NCI-H748 (cell line): ENCODE measurements around the gene RABL6.
"Not testable (repeated sequence)": the region's sequence is repeated elsewhere in the genome, so short reads cannot be mapped to it uniquely, and the experiment has no call there.

Experiments used
- DNase-seq: peaks from one replicate; lab custom pipeline; 2025; ENCODE audit not compliant: unreplicated experiment; lab: John Stamatoyannopoulos, UW

Gene RABL6

DNA sequence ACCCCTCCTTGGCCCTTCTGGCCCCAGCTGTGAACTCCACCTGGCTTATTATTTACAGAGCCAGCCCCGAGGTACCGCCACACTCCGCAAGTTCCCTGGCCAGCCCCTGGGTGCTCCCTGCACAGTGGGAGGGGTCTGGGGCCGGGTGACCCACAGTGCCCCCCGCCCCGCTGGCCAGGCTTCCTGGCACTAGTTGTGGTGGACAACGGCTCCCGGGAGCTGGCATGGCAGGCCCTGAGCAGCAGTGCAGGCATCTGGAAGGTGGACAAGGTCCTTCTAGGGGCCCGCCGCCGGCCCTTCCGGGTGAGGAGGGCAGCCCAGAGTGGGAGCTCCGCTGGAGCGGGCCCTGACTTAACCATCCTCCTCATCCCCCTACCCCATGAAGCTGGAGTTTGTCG, 48.3 kb downstream of the RABL6 start:
- no peak for DNase-seq

DNA sequence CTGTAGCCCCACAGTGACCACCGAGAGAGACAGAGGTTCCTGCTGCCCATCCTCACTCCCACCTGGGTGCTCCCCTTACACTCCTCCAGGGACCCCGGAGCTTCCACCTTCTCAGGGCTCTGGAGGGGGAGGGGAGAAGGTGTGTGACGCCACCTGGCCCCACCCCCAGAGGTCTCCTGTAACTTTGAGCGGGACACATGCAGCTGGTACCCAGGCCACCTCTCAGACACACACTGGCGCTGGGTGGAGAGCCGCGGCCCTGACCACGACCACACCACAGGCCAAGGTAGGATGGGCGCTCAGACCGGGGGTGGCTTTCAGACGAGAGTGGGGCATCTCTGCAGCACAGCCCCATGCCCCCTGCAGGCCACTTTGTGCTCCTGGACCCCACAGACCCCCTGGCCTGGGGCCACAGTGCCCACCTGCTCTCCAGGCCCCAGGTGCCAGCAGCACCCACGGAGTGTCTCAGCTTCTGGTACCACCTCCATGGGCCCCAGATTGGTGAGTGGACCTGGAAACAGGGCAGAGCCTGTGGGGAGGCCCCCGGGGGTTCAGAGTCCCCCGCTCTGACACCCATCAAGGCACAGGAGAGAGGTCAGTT, 48.9 kb downstream of the RABL6 start:
- no peak for DNase-seq

DNA sequence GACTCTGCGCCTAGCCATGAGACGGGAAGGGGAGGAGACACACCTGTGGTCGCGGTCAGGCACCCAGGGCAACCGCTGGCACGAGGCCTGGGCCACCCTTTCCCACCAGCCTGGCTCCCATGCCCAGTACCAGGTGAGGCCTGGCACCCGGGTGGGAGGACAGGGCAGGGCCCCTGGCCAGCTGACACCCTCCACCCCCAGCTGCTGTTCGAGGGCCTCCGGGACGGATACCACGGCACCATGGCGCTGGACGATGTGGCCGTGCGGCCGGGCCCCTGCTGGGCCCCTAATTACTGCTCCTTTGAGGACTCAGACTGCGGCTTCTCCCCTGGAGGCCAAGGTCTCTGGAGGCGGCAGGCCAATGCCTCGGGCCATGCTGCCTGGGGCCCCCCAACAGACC, 49.4 kb downstream of the RABL6 start:
- no peak for DNase-seq

DNA sequence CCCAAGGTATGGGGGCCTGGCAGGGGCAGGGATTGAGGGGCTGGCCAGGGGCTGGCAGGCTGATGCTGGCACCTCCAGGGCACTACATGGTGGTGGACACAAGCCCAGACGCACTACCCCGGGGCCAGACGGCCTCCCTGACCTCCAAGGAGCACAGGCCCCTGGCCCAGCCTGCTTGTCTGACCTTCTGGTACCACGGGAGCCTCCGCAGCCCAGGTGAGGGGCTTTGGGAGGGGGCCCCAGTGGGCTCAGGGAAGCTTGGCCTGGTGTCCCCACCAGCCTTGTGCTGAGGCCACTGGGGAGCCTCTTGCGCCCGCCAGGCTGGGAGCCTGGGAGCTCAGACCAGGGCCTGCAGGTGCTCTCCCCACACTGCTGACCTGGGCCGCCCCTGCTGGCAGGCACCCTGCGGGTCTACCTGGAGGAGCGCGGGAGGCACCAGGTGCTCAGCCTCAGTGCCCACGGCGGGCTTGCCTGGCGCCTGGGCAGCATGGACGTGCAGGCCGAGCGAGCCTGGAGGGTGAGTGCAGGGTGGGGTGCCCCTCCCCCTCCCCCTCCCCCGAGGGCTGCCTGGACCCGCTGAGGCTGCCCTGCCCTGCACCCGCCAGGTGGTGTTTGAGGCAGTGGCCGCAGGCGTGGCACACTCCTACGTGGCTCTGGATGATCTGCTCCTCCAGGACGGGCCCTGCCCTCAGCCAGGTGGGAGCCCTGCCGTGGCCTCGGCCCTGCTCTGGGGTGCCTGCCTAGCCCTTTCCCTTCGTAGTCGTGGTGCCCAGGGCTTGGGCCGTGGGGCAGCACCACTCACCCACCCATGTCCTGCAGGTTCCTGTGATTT, 50.0 kb downstream of the RABL6 start:
- no peak for DNase-seq

DNA sequence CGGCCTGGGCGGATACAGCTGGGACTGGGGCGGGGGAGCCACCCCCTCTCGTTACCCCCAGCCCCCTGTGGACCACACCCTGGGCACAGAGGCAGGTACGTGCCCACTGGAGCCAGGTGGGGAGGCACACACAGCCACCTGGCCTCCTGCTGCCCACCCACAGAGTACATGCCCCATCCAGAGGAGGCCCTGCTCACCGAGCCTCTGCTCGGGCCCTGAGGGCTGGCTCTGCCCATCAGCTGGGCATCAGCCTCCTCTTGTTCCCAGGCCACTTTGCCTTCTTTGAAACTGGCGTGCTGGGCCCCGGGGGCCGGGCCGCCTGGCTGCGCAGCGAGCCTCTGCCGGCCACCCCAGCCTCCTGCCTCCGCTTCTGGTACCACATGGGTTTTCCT, 50.7 kb downstream of the RABL6 start:
- no peak for DNase-seq

DNA sequence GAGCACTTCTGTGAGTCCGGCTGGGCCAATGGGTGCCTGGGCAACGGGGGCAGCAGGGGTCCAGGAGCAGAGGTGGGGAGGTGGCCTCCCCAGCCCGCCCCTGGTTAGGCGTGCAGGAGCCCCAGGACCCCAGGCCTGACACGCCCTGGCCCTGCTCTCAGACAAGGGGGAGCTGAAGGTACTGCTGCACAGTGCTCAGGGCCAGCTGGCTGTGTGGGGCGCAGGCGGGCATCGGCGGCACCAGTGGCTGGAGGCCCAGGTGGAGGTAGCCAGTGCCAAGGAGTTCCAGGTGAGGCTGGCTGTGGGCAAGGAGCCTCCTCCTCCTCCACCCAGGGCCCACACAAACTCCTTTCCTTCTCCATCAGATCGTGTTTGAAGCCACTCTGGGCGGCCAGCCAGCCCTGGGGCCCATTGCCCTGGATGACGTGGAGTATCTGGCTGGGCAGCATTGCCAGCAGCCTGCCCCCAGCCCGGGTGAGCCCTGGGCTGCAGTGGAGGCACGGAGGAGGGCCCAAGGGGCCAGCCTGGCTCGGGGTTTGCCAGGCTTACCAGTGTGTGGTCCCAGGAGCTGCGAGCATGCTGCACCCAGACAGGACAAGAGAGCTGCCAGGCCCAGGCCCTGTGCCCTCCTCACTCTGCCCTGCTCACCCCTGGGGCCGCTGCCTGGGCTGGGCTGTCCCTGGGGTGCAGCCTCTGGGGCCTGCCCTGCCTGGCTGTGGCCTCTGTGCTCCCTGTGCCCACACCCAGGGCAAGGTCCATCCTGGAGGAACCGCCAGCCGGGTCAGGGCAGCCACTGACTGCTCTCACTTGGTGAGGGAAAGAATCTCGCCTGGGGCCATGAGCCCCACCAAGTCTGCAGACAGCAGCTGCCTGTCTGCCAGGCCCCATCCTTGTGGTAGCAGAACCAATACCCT, 51.4 kb downstream of the RABL6 start:
- DNase-seq: no peak

DNA sequence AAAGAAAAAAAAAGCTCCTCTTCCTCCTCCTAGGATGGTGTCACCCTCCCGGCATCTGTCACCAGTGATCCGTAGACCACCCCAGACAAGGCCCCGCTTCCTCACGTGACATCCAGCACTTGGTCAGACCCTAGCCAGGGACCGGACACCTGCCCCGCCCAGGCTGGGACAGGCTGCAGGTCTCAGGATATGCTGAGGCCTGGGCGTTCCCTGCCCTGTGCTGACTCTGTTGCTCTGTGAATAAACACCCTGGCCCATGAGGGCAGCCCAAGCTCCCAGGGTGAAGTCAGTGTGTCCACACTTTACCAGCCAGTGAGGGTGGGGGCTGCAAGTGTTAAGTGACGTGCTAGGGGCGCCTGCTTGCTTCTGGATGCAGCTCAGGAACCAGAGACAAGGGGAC, 52.8 kb downstream of the RABL6 start:
- DNase-seq: no peak

DNA sequence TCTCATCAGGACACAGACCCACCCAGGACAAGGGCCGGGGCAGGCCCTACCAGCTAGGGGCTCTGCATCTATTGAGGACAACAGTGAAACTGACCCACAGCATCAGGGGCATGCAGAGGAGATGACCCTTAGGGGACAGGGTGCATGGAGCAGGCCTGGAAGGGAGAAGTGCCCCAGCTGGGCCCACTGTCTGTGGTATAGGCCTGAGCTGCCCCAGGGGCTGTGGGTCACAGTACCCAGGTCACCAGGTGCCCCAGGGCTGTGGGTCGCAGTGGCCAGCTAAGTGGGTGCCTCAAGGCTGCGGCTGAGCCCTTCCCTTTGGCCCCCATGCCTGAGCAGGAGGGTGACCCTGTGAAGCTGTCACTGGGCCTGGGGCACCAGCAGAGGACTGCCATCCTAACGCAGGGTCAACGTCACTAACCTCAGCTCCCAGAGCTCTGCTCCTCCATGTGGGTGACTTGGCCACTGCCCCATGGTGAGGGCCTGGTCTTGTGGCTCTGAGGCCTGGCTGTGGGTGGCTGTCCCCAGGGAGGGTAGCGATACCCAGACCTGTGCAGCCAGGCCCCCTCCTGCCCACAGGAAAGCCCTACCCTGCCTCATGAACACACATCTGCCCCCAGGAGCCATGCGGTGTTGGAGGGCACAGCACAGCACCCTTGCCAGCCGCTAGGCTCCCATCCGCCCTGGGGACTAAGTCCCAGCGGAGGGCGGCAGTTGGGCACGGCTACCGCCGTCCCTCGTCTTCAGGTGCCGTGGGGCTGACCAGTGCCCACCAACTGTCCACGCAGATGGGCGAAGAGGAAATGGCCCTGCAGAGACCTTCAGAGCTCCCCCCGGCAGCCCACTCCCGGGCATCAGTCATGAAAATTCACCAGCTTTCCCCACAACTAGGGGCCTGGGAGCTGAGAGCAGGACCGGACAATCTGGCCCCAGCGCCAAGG, 53.5 kb downstream of the RABL6 start:
- no peak for DNase-seq

DNA sequence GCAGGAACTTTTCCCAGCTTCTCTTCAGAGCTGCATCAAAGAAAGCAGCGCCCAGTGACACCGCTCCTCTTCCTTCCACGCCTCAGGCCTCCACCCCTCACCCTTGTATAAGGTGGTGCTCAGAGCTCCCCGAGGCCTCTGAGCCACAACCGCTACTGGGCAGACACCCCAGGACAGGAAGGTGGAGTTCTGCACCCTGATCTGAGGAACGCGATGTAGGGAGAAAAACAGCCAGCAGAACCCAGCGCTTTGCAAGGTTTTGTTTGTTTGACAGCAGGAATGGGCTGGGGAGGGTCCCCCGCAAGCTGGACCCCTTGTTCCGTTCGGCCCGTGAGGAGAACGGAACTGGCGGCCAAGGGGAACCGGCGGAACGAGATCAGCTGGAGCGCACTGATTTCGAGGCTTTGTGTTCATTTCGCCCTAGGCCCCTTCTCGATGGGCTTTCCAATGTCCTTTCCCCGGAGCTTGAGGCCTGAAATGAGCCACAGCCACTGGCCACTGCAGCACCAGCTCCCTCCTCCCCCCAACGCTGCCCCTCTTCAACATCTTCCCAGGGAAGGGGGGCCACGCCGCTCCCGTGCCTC, 54.2 kb downstream of the RABL6 start:
- no peak for DNase-seq

DNA sequence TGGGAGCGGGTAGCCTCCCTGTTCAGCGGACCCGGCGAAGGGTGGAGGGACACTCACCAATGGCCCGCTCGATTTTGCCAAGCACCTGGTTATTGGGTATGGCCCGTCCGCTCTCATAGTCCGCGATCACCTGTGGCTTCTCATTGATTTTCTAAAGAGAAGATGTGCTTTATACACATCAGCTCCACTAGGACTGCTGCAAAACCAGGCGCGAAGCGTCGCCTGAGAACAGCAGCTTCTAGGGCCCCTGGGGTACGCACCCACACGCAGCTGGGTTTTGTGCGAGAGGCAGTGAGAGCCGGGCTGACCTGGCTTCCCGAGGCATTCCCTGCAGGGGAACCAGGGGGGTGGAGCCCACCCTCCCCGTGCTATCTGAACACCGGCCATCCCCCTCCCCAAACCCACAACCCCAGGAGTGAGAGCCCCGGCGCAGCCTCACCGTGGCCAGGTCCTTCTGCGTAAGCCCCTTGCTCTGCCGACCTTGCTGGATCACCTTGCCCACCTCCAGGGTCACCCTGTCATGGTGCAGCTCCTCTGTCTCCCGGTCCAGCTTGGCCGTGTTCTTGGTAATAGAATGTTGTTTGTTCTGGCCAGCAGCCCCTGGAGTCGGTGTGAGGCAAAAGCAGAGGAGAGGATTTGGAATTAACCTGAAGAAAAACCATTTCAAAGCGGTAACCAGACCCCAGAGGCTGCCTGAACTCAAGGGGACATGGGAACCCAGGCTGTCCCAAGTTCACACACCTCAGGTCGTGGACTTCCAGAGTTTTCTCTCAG, 55.3 kb downstream of the RABL6 start:
- no peak for DNase-seq

DNA sequence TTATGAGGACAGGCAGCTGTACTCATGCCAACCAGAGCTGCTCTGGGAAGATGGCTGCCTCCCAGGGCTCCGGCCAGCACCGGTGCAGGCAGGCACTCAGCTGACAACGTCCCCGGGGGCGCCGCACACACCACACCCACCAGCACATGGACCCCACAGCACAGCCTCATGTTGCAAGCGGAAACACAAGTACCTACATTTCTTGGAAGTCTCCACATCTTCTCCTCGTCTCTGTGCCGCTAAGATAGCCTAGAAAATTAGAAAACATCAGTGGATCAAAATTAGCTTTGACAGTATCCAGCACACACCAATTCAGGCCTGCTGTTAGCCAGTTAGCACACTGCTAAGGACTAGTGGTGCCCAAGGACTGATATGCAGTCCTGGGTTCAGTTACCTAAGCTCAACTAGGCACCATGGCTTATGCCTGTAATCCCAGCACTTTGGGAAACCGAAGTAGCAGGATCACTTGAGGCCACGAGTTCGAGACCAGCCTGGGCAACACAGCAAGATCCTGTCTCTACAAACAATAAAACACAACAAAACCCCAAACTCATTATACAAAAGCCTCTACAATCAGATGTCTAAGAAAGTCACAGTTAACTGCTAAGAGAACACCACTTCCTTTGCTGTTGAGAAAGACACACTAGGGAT, 56.0 kb downstream of the RABL6 start:
- no peak for DNase-seq

DNA sequence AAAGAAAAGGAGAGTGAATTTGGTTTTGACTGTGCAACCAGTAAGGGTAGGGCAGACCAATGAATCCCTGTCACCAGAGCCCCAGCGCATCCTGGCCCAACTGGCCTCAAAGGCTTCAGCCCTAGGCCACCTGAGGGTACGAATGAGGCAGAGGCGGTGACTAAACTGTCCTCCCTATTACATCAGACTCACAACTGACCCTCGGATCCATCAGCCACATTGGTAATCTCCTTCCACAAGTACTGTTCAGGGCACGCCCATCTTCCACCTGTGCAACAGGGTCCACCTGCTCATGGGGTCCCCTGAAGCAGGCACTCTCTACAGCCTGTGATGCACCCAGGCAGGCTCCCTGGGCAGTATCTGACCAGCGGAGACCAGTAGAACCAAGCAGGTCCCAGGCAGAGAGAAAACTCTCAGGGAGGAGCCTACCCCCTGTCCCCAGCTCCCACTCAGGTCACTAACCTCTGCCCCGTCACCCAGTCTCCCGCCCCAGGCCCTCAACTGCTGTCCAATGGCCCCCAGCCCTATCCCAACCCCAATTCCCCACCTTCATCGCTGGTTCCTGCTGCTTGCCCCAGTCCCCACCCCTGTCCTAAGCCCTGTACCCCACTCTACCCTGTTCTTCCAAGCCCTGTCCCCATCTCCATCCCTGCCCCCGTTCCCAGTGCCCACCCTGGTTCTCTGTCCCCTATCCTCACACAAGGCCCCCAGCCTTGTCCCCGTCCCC, 57.5 kb downstream of the RABL6 start:
- DNase-seq: no peak

DNA sequence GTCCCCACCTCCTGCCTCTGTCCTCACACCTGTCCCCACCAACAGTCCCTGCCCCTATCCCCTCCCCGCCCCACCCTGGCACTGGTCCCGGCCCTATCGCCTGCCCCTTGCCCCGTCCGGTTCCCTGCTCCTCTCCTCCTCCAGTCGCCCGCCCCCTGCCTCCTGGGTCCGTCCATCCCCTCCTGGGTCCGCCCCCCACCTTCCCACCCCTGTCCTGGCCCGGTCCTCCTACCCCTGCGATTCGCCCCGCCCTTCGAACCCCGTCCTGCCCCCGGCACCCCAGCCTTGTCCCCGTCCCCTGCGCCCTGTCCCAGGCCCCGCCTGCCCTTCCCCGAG, 58.0 kb downstream of the RABL6 start:
- no peak for DNase-seq

DNA sequence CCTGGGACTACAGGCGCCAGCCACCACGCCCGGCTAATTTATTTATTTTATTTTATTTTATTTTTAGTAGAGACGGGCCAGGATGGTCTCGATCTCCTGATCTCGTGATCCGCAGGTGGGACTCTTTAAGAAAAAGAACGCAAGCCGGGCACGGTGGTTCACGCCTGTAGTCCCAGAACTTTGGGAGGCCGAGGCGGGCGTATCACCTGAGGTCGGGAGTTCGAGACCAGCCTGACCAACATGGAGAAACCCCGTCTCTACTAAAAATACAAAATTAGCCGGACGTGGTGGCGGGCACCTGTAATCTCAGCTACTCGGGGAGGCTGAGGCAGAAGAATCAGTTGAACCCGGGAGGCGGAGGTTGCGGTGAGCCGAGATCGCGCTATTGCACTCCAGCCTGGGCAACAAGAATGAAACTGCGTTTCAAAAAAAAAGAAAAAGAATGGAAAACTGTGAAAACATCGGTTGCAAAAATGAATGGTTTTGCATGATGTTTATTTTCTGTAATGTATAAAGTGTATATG, 59.2 kb downstream of the RABL6 start:
- not testable (repeated sequence) for DNase-seq

DNA sequence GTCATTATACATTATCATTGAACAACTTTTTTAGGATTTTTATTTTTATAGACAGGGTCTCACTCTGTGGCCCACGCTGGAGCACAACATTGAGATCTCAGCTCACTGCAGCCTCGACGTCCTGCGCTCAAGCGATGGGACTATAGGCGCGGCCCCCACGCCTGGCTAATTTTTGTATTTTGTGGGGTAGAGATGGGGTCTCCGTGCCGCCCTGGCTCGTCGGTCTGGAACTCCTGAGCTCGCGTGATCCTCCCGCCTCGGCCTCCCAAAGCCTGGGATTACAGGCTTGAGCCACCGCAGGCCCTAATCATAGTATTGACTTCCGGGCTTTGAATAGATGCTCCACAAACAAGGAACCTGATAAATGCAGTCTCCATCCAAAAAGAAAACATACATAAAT, 59.7 kb downstream of the RABL6 start:
- no peak for DNase-seq

DNA sequence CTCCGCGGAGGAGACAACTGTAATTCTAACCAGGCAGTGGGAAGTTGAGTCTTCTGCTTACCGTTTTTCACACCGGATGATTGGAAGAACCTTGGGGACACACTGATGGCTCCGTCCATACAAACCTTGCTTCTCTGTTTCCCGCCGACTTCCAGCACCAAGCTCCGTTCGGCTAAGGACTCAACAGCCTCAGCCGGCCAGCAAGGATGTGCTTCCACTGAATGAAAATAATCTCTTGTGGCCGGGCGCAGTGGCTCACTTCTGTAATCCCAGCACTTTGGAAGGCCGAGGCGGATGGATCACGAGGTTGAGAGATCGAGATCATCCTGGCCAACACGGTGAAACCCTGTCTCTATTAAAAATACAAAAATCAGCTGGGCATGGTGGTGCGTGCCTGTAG, 60.2 kb downstream of the RABL6 start:
- no peak for DNase-seq

DNA sequence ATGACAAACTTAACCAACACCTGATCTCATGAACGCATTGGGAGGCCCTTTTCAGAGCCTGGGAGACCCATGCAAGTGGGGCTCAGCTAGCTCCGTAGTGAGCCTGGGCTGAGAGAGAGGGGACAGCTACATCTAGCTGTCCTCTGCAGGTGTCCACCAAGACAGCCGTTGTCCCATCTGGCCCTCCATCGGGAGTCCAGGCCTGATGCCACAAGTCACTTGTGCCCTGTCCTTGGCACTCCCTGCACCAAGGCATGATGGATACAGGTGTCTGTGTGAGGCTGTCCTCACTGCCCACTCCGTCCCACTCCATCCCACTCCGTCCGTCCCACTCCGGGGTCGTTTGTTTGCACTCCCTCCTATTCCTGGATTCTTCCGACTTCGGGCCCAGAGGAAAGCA, 60.9 kb downstream of the RABL6 start:
- DNase-seq: no peak

DNA sequence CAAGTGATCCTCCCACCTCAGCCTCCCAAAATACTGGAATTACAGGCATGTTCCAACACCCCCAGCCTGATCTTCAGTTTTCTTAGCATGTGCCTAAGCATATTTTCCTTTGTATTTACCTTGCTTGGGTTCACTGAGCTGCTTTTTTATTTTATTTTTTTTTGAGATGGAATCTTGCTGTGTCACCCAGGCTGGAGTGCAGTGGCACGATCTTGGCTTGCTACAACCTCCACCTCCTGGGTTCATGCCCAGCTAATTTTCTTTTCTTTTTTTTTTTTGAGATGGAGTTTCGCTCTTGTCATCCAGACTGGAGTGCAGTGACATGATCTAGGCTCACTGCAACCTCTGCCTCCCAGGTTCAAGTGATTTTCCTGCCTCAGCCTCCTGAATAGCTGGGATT, 61.9 kb downstream of the RABL6 start:
- DNase-seq: not testable (repeated sequence)
